Common myeloid progenitor, CD34-positive (primary cell): ENCODE results near the gene MYO1C.

ENCODE experiments used
- CTCF ChIA-PET: fragments of 350-600 bp; sonication (Branson Sonifier 250); formaldehyde crosslinking; loops from one replicate; lab custom pipeline; 2021; ENCODE audit warnings: antibody characterized with exemption; lab: Charles Lee
- POLR2A ChIA-PET: fragments of 350-600 bp; sonication (Branson Sonifier 250); formaldehyde crosslinking; loops from one replicate; lab custom pipeline; 2021; ENCODE audit warnings: antibody characterized with exemption; lab: Charles Lee
- DNase-seq, 3 donors: peaks; one replicate each; pipeline versions ENCODE4 v3.0.0 to v3.0.0-alpha.2; 2013
- H3K27ac ChIP-seq, 2 experiments: 1 replicate in 1 of 2; 2 replicates in 1 of 2; pipeline ENCODE4 v1.7.0; 2013; ENCODE audit warnings: inconsistent platforms in 2 of 2, low read length in 2 of 2, mild to moderate bottlenecking in 2 of 2, low read depth in 1 of 2, moderate library complexity in 1 of 2; ENCODE audit not compliant: severe bottlenecking in 2 of 2, insufficient read depth in 1 of 2, poor library complexity in 1 of 2
- H3K27me3 ChIP-seq, 5 experiments: replicated peaks in 2 of 5; 1 replicate in 3 of 5; 2 replicates in 2 of 5; pipeline versions ENCODE4 v1.6.1 to v1.7.0; 2013; ENCODE audit warnings: low read length in 4 of 5, mild to moderate bottlenecking in 2 of 5, moderate library complexity in 2 of 5, inconsistent platforms in 1 of 5; ENCODE audit not compliant: insufficient read depth in 5 of 5, control insufficient read depth in 4 of 5
- H3K36me3 ChIP-seq, 4 experiments: 1 replicate in 2 of 4; 2 replicates in 2 of 4; pipeline versions ENCODE4 v1.6.1 to v1.7.0; 2013; ENCODE audit warnings: low read length in 3 of 4, control low read depth in 1 of 4, mild to moderate bottlenecking in 1 of 4; ENCODE audit not compliant: control insufficient read depth in 4 of 4, insufficient read depth in 4 of 4
- H3K4me1 ChIP-seq, 4 experiments: 1 replicate in 3 of 4; 2 replicates in 1 of 4; pipeline versions ENCODE4 v1.6.1 to v1.7.1; 2013; ENCODE audit warnings: low read length in 3 of 4, mild to moderate bottlenecking in 3 of 4, control low read depth in 1 of 4, inconsistent platforms in 1 of 4, moderate library complexity in 1 of 4; ENCODE audit not compliant: control insufficient read depth in 4 of 4, insufficient read depth in 4 of 4; ENCODE audit errors: control extremely low read depth in 1 of 4
- H3K4me3 ChIP-seq, 7 experiments: 1 replicate in 4 of 7; 2 replicates in 3 of 7; pipeline versions ENCODE4 v1.5.1 to v1.7.0; 2013; ENCODE audit warnings: mild to moderate bottlenecking in 7 of 7, low read length in 6 of 7, moderate library complexity in 6 of 7, inconsistent platforms in 2 of 7, low read depth in 2 of 7, control low read depth in 1 of 7; ENCODE audit not compliant: insufficient read depth in 4 of 7, control insufficient read depth in 1 of 7; ENCODE audit errors: extremely low read depth in 1 of 7
- H3K9me3 ChIP-seq, 5 experiments: 1 replicate in 4 of 5; 2 replicates in 1 of 5; pipeline versions ENCODE4 v1.6.1 to v1.7.1; 2013; ENCODE audit warnings: low read length in 4 of 5, mild to moderate bottlenecking in 2 of 5, inconsistent platforms in 1 of 5, low read depth in 1 of 5, moderate library complexity in 1 of 5; ENCODE audit not compliant: control insufficient read depth in 4 of 5, insufficient read depth in 2 of 5; ENCODE audit errors: control extremely low read depth in 1 of 5
- WGBS: methylation state at CpG from one replicate; pipeline ENCODE4 v1.1.5; 2013; ENCODE audit not compliant: insufficient coverage; 5-methylcytosine and 5-hydroxymethylcytosine counted together

The MYO1C gene

DNA sequence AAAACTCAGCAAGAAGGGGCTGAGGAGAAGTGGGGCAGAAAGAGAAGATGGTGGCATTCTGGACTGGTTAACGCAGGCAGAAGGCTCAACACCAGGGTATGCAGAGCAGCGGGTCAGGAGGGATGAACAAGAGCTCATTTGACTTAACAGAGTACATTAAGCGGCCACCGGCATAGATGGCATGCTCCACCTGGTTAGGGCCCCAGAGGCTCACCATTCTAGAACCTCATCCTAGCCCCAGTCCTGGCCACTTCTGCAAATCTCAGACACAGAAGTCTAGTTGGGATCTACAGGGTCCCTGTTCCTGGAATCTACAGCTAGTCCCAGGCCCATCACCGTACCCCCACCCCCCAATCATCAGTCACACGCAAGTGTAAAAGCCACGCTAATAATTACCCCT is 1.7 kb upstream of the MYO1C start:
- WGBS, result 95% methylated on average over 5 of the region's 7 CpGs
- ChIA-PET CTCF (no interaction called here), POLR2A (interaction anchor here (1.0 kb wide), 1 partner anchor 13 kb away, joined by 3 read pairs; no protein-coding TSS in a partner anchor)
- Histone ChIP-seq H3K27ac (no peak overlapping the region), H3K4me1 (peaks cover 8 to 35% (median 29%) of the 10 kb centered on the region in 4 experiments), H3K27me3 (peaks cover 0 to 23% (median 11%) of the 10 kb centered on the region in 5 experiments), H3K36me3 (peaks cover 0 to 25% (median 11%) of the 10 kb centered on the region in 4 experiments), H3K9me3 (no peaks in the 10 kb centered on the region), H3K4me3 (no peak overlapping the region)
- no peak for DNase-seq

DNA sequence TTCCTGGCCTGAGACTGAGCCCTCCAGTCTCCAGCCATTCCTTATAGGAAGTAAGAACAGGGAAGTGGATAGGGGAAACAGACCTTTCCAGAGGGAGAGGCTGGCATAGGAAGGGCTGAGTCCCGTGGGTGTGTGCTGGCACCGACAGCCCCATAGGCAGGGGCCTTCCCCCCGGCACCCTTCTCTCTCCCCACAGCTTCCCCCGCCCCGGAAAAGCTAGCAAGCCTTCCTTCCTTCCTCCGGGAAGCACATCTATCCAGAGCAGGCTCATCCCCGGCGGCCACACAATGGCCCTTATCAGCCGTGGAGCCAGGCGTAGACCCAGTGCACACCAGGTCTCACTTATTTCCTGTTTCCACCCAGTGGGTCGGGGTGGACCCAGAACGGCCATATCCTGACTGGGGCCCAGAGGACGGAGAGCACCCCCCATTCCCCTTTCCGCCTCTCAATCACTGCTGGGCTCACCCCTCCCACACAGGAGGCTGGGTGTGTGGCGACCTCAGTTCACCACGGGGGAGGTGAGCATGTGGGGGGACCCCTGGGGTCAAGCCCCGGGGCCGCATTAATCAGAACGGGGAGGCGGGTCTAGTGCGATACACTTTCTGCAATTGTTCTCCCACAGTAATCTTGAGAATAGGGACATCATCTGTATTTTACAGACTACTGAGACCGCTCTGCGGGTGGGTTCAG is 950 bp upstream of the MYO1C start:
- Histone ChIP-seq H3K27me3 (peaks cover 0 to 29% (median 11%) of the 10 kb centered on the region in 5 experiments), H3K4me3 (no peak overlapping the region), H3K36me3 (peaks cover 0 to 25% (median 11%) of the 10 kb centered on the region in 4 experiments), H3K27ac (no peak overlapping the region), H3K9me3 (no peaks in the 10 kb centered on the region), H3K4me1 (peaks cover 5 to 36% (median 27%) of the 10 kb centered on the region in 4 experiments)
- ChIA-PET CTCF (interaction anchor here (2.0 kb wide), 1 partner anchor 16 kb away, joined by 7 read pairs; no protein-coding TSS in a partner anchor), POLR2A (no interaction called here)
- WGBS, result 40% methylated on average over 17 of the region's 23 CpGs
- DNase-seq, result peak in 1 of 3 donors; percentile 21

DNA sequence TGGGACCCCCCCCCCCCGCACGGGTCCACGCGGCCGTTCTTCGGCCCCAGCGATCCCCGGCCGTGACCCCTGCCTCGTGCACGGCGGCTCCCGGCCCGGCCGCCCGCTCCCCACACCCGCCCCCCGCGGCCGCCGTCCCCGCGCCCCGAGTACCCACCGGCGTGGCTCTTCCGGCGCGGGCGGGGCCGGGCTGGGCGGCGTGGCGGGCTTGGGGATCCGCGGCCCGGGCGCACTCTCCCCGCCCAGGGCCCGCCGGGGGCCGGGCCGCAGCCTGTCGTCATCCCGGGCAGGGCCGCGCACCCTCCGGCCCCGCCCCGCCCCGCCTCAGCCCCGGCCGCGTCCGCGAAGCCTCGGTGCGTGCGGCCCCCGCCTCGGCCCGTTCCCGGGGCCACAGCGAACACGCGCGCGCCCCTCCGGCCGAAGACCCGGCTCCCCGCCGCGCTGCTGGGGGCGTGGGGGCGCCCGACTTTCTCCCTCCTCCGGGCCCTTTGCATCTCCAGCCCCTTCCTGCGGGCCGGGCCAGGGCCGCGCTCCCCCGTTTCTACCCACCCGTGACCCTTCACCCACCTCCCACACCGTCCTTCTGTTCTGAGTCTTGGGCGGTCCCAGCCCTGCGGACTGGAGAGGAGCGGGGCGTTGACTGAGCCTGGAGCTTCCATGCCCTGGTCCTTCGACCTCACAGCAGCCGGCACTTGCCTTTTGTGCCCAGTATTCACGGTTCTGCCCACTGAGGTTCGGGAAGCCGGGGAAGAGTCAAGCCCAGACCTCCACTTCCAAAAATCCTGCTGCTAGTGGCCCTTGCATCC is 840 bp downstream of the MYO1C start:
- H3K27ac ChIP-seq, result no peak overlapping the region
- POLR2A ChIA-PET, result interaction anchor here (0.6 to 1.1 kb wide), 2 partner anchors 7 to 35 kb away, joined by 3 to 4 read pairs; partner anchors contain the start of gene CRK

DNA sequence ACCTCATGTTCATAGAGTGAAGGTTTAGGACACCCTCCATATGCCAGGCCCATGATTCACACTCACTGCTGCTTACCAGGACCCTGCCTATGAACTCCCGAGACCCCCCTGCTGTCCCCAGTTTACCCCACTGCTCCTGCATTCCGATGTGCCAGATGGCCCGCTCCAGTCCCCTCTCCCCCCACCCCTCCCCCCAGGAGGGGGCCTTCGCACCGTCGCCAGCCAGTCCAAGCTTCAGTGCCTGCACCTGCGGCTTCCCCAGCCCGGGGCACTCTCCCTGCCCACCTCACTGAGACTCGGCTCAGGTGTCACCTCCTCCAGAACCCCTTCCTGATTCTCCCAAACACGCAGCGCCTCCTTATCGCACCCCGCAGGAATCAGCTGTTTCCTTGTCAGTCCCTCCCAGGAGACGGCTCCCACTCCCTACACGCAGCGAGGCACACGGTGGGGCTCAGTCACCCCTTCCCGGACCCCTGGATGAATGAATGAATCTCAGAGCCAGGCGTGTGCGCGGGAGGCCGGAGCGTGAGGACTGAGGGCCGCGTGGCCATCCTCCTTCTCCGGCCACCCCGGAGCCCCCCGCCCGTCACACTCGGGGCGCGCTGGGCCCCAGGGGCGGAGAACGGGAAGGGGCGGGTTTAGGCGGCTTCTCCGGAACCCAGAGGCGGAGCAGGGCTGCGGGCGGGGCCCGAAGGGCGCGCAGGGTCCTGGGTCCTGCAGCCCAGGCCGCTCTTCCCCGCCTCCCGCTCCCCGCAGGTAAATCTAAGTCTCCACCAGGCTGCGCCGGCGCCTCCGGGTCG is 1.6 kb downstream of the MYO1C start:
- ChIA-PET CTCF (interaction anchor here (1.6 kb wide), 1 partner anchor 27 kb away, joined by 3 read pairs; no protein-coding TSS in a partner anchor), POLR2A (interaction anchor here (0.5 kb wide), 1 partner anchor 35 kb away, joined by 4 read pairs; the partner anchor contains the start of gene CRK)
- peak overlapping the region; percentile 39 to 79 (median 56) for H3K4me3 ChIP-seq
- peaks cover 0 to 7% (median 5%) of the 10 kb centered on the region in 4 experiments for H3K36me3 ChIP-seq
- peaks cover 3 to 58% (median 46%) of the 10 kb centered on the region in 4 experiments for H3K4me1 ChIP-seq
- H3K27ac ChIP-seq, result no peak overlapping the region
- DNase-seq, result peak in 2 of 3 donors; percentile 53 to 67
- no peaks in the 10 kb centered on the region for H3K9me3 ChIP-seq
- H3K27me3 ChIP-seq, result peaks cover 0 to 54% (median 17%) of the 10 kb centered on the region in 5 experiments
- WGBS, result under 1% methylated on average over 44 of the region's 52 CpGs

More for the DNA sequence above, 840 bp downstream of the MYO1C start:
- peaks cover 0 to 46% (median 17%) of the 10 kb centered on the region in 5 experiments for H3K27me3 ChIP-seq
- peaks cover 3 to 51% (median 39%) of the 10 kb centered on the region in 4 experiments for H3K4me1 ChIP-seq
- H3K36me3 ChIP-seq, result peaks cover 0 to 15% (median 9%) of the 10 kb centered on the region in 4 experiments
- no peaks in the 10 kb centered on the region for H3K9me3 ChIP-seq
- peak in 2 of 3 donors; percentile 22 to 35 for DNase-seq
- CTCF ChIA-PET, result interaction anchor here (1.4 to 2.0 kb wide), 2 partner anchors 13 to 18 kb away, joined by 3 to 7 read pairs; no protein-coding TSS in a partner anchor
- WGBS, result 4% methylated on average over 57 of the region's 94 CpGs
- H3K4me3 ChIP-seq, result peak overlapping the region; percentile 39 to 79 (median 56)

DNA sequence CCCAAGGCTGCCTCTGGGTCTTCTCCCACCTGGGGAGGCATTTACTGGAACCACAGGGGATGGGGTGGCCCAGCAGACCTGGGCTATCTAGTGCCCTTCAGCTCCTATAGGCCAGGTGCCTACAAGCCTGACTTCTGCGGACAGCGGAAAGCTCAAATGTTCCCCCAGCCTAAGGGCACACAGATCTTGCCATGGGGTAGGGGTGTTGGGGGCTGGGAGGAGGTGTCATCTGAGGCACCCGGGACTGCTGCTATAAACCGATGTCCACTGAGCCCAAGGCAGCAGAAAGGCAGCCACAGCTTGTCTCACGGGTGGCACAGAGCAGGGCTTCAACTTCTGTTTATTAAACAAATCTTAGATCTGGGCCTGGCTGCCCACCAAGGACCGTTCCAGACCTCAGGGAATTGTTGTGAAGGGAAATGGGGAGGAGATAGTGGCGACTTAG is 3.6 kb downstream of the MYO1C start:
- peaks cover 0 to 61% (median 15%) of the 10 kb centered on the region in 5 experiments for H3K27me3 ChIP-seq
- peak overlapping the region in 1 of 7 experiments; percentile 73 for H3K4me3 ChIP-seq
- no peak for DNase-seq
- H3K36me3 ChIP-seq, result no peaks in the 10 kb centered on the region
- H3K27ac ChIP-seq, result no peak overlapping the region
- CTCF ChIA-PET, result interaction anchor here (0.5 kb wide), 1 partner anchor 29 kb away, joined by 3 read pairs; no protein-coding TSS in a partner anchor
- peaks cover 3 to 68% (median 53%) of the 10 kb centered on the region in 4 experiments for H3K4me1 ChIP-seq
- POLR2A ChIA-PET, result no interaction called here
- no peaks in the 10 kb centered on the region for H3K9me3 ChIP-seq
- WGBS, result 97% methylated on average over 6 of the region's 7 CpGs
